Subcutaneous abdominal adipose tissue (tissue), 5 donors: ENCODE measurements around the gene ATOH8.

Experiments
- H3K27ac ChIP-seq: one replicate; pipeline ENCODE4 v1.7.0; 2013; ENCODE audit warnings: low read depth, mild to moderate bottlenecking, inconsistent platforms, low read length, moderate library complexity
- H3K27me3 ChIP-seq, 5 donors: one replicate each; pipeline ENCODE4 v1.7.0; 2013; ENCODE audit warnings: low read length in 5 of 5, inconsistent platforms in 1 of 5; ENCODE audit not compliant: control insufficient read depth in 5 of 5, insufficient read depth in 4 of 5
- H3K36me3 ChIP-seq, 5 donors: one replicate each; pipeline ENCODE4 v1.7.0; 2013; ENCODE audit warnings: low read length in 5 of 5; ENCODE audit not compliant: control insufficient read depth in 5 of 5, insufficient read depth in 5 of 5
- H3K4me1 ChIP-seq, 5 donors: one replicate each; pipeline ENCODE4 v1.7.0; 2013; ENCODE audit warnings: low read length in 5 of 5, mild to moderate bottlenecking in 3 of 5, moderate library complexity in 1 of 5; ENCODE audit not compliant: control insufficient read depth in 5 of 5, insufficient read depth in 5 of 5
- H3K4me3 ChIP-seq, 5 donors: one replicate each; pipeline ENCODE4 v1.7.0; 2013; ENCODE audit warnings: low read length in 5 of 5, low read depth in 1 of 5
- H3K9ac ChIP-seq, 5 donors: one replicate each; pipeline ENCODE4 v1.7.0; 2013; ENCODE audit warnings: low read length in 5 of 5, mild to moderate bottlenecking in 4 of 5, moderate library complexity in 3 of 5
- H3K9me3 ChIP-seq, 5 donors: one replicate each; pipeline ENCODE4 v1.7.0; 2013; ENCODE audit warnings: low read length in 5 of 5; ENCODE audit not compliant: control insufficient read depth in 5 of 5
- donor health status: healthy.
- donor health status: healthy.
- donor health status: healthy.
- donor health status: healthy.
- donor health status: healthy.

ATOH8 gene

GRCh38 chr2:85735691-85736090 is 18.1 kb upstream of the ATOH8 start:
- peaks cover 3 to 31% (median 22%) of the 10 kb centered on the region in 5 donors for H3K4me1 ChIP-seq
- no peaks in the 10 kb centered on the region for H3K9me3 ChIP-seq
- H3K4me3 ChIP-seq: no peak overlapping the region
- H3K36me3 ChIP-seq: no peaks in the 10 kb centered on the region
- no peaks in the 10 kb centered on the region for H3K27me3 ChIP-seq
- peak overlapping the region; percentile 13 for H3K27ac ChIP-seq
- H3K9ac ChIP-seq: no peak overlapping the region

- Histone ChIP-seq H3K4me3 (no peak overlapping the region), H3K27me3 (no peaks in the 10 kb centered on the region), H3K4me1 (peaks cover 11 to 41% (median 32%) of the 10 kb centered on the region in 5 donors), H3K27ac (no peak overlapping the region), H3K9me3 (no peaks in the 10 kb centered on the region), H3K36me3 (no peaks in the 10 kb centered on the region), H3K9ac (no peak overlapping the region)
Observed at GRCh38 chr2:85736456-85737355, 17.1 kb upstream of the ATOH8 start.

GRCh38 chr2:85737481-85737880 is 16.3 kb upstream of the ATOH8 start:
- Histone ChIP-seq H3K27me3 (no peaks in the 10 kb centered on the region), H3K4me3 (no peak overlapping the region), H3K27ac (peak overlapping the region; percentile 57), H3K9me3 (no peaks in the 10 kb centered on the region), H3K36me3 (no peaks in the 10 kb centered on the region), H3K9ac (peak overlapping the region in 1 of 5 donors; percentile 29), H3K4me1 (peaks cover 14 to 48% (median 40%) of the 10 kb centered on the region in 5 donors)

DNA sequence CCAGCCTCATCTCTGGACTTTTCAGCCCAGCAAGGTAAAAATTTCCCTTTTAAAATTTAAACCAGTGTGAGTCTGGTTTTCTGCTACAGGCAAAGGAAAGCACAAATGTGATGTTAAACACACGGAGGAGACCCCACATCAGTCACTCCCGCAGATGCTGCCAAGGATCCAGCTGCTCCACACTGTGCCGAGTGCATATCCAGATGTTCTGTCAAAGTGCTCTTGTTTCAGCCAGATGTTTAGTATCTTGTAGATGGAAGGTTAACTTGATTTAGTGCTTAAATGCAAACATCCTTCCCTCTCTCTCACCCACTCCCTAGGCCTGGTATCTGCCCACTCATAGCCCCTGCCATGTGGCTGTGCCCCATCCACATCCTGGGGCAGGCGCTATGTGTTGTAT is 15.8 kb upstream of the ATOH8 start:
- Histone ChIP-seq H3K9ac (peak overlapping the region in 1 of 5 donors; percentile 29), H3K27ac (peak overlapping the region; percentile 57), H3K9me3 (no peaks in the 10 kb centered on the region), H3K27me3 (no peaks in the 10 kb centered on the region), H3K4me1 (peaks cover 18 to 53% (median 45%) of the 10 kb centered on the region in 5 donors), H3K4me3 (no peak overlapping the region), H3K36me3 (no peaks in the 10 kb centered on the region)

DNA sequence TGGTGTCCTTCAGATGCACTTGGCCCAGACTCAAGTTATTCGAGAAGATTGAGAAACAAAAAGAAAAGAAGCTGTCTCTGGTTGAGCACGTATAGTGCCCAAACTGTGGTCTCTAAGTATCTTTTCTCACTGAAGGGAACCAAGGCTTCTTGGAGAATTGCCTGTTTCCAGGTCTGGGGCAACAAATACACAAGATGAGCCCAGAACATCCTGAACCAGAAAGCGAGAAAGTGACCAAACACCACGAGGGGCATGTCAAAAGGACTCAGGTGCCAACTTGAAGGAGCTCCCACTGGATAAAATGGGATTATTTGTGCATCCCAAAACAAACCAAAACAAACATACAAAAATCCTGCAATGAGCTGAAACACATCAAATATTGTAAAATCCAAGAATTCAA is 13.6 kb upstream of the ATOH8 start:
- Histone ChIP-seq H3K4me3 (no peak overlapping the region), H3K4me1 (peaks cover 36 to 71% (median 67%) of the 10 kb centered on the region in 5 donors), H3K27ac (peak overlapping the region; percentile 87), H3K9me3 (no peaks in the 10 kb centered on the region), H3K36me3 (no peaks in the 10 kb centered on the region), H3K9ac (no peak overlapping the region), H3K27me3 (no peaks in the 10 kb centered on the region)

DNA sequence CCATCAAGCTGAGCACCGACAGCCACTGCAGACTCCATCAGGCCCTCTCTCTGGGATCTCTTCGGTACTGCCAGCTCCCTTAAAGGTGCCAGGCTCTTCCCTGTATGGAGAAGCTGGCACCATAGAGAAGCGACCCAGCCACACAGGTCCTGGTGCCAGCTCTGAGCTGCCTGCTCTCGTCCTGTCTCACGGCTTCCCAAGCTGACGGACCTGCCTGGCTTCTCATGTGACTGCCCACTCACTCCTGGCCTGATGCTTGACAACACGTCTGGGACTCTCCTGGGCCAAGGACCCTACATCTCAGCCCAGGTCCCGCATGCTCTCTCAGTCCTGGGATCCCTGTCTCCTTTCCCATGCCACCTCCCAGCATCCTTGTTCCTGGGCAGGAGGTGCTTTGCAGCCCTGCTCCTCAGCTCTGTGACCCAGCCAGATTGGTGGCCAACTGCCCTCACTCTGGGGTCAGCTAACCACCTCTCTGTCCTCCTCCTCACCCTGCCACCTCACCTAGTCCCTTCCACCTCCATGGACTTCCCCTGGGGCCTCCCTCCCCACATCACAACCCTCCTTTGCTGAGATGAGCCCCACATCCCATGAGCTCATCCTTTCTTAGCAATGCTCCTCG is 12.5 kb upstream of the ATOH8 start:
- Histone ChIP-seq H3K9me3 (no peaks in the 10 kb centered on the region), H3K9ac (peak overlapping the region in 3 of 5 donors; percentile 10 to 49 (median 15)), H3K27me3 (no peaks in the 10 kb centered on the region), H3K4me1 (peaks cover 44 to 83% (median 78%) of the 10 kb centered on the region in 5 donors), H3K36me3 (no peaks in the 10 kb centered on the region), H3K27ac (peak overlapping the region; percentile 87), H3K4me3 (peak overlapping the region in 1 of 5 donors; percentile 7)

- H3K36me3 ChIP-seq: no peaks in the 10 kb centered on the region
- peak overlapping the region in 2 of 5 donors; percentile 3 to 7 for H3K4me3 ChIP-seq
- peaks cover 46 to 82% (median 78%) of the 10 kb centered on the region in 5 donors for H3K4me1 ChIP-seq
- peak overlapping the region; percentile 87 for H3K27ac ChIP-seq
- no peaks in the 10 kb centered on the region for H3K27me3 ChIP-seq
- H3K9me3 ChIP-seq: no peaks in the 10 kb centered on the region
- H3K9ac ChIP-seq: peak overlapping the region in 4 of 5 donors; percentile 31 to 61 (median 48)
Observed at GRCh38 chr2:85741833-85742455, 11.8 kb upstream of the ATOH8 start.

DNA sequence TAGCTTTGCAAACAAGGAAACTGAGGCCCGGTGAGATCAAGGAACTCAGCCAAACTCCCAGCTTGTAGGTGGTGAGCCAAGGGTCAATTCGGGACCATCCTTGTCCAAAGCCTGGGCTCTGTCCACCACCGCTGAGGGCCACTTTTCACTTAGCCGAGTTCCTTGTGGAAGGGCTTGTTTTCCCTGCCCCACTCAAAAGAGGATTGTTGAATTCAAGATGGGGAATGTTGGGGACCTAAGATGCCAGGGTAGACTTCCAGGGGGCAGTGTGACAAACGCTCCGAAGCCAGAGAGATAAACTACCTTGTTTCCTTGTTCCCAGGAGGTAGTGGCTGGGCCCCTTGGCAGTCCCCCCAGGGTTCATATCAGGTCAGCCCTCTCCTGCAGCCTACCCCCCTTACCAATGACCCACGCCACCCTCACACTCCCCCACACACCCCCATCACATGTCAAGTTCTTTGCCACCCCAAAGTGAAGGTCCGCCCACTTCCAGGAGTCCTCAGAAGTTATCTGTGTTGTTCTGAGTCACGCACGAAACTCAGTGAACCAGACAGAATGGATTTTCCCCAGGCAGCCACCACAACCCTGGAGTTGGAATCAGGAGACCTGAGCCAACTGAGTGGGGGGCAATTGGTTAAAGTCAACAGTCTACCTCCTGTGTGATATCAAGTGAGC is 10.3 kb upstream of the ATOH8 start:
- no peak overlapping the region for H3K9ac ChIP-seq
- H3K27me3 ChIP-seq: no peaks in the 10 kb centered on the region
- H3K27ac ChIP-seq: peak overlapping the region; percentile 87
- H3K9me3 ChIP-seq: no peaks in the 10 kb centered on the region
- H3K36me3 ChIP-seq: no peaks in the 10 kb centered on the region
- H3K4me1 ChIP-seq: peaks cover 46 to 79% (median 76%) of the 10 kb centered on the region in 5 donors
- H3K4me3 ChIP-seq: peak overlapping the region in 1 of 5 donors; percentile 16

- Histone ChIP-seq H3K9ac (no peak overlapping the region), H3K4me3 (peak overlapping the region in 1 of 5 donors; percentile 16), H3K9me3 (no peaks in the 10 kb centered on the region), H3K27ac (peak overlapping the region; percentile 87), H3K27me3 (no peaks in the 10 kb centered on the region), H3K36me3 (no peaks in the 10 kb centered on the region), H3K4me1 (peaks cover 50 to 85% (median 82%) of the 10 kb centered on the region in 5 donors)
Observed at GRCh38 chr2:85744055-85744454, 9.7 kb upstream of the ATOH8 start.
